ENCODE results near the gene GRIK1.
A peak's percentile ranks its signal among the peaks of the same experiment; 100 is the strongest.

GRIK1 gene

DNA sequence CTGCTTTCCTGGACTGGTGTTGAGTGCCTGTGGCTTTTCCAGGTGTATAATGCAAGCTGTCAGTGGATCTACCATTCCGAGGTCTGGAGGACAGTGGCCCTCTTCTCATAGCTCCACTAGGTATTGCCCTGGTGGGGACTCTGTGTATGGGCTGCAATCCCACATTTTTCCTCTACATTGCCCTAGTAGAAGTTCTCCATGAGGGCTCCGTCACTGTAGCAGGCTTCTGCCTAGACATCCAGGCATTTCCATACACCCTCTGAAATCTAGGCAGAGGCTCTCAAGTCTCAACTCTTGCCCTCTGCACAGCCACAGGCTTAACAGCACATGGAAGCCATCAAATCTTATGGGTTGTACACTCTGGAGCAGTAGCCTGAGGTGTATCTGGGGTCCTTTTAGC is 107.6 kb downstream of the GRIK1 start:
- H3K27ac ChIP-seq (ENCODE audit: poor library complexity, severe bottlenecking): no peak overlapping the region
- no peak overlapping the region for H3K4me3 ChIP-seq (ENCODE audit: severe bottlenecking)
- H3K4me1 ChIP-seq (ENCODE audit: insufficient read depth, poor library complexity, severe bottlenecking): no peaks in the 10 kb centered on the region
- no peak for ATAC-seq (ENCODE audit: low read depth)
- peaks cover 2% of the 10 kb centered on the region for H3K27me3 ChIP-seq (ENCODE audit: insufficient read depth, poor library complexity, severe bottlenecking)
- TF ChIP-seq, protein P1, sequence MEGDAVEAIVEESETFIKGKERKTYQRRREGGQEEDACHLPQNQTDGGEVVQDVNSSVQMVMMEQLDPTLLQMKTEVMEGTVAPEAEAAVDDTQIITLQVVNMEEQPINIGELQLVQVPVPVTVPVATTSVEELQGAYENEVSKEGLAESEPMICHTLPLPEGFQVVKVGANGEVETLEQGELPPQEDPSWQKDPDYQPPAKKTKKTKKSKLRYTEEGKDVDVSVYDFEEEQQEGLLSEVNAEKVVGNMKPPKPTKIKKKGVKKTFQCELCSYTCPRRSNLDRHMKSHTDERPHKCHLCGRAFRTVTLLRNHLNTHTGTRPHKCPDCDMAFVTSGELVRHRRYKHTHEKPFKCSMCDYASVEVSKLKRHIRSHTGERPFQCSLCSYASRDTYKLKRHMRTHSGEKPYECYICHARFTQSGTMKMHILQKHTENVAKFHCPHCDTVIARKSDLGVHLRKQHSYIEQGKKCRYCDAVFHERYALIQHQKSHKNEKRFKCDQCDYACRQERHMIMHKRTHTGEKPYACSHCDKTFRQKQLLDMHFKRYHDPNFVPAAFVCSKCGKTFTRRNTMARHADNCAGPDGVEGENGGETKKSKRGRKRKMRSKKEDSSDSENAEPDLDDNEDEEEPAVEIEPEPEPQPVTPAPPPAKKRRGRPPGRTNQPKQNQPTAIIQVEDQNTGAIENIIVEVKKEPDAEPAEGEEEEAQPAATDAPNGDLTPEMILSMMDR (IDR thresholded peaks at IDR 0.05; ENCODE audit: poor library complexity, severe bottlenecking): no peak
- H3K36me3 ChIP-seq (ENCODE audit: low read depth): no peaks in the 10 kb centered on the region
- DNase-seq (ENCODE audit: low spot score): no peak
- H3K9me3 ChIP-seq (ENCODE audit: severe bottlenecking): no peaks in the 10 kb centered on the region

DNA sequence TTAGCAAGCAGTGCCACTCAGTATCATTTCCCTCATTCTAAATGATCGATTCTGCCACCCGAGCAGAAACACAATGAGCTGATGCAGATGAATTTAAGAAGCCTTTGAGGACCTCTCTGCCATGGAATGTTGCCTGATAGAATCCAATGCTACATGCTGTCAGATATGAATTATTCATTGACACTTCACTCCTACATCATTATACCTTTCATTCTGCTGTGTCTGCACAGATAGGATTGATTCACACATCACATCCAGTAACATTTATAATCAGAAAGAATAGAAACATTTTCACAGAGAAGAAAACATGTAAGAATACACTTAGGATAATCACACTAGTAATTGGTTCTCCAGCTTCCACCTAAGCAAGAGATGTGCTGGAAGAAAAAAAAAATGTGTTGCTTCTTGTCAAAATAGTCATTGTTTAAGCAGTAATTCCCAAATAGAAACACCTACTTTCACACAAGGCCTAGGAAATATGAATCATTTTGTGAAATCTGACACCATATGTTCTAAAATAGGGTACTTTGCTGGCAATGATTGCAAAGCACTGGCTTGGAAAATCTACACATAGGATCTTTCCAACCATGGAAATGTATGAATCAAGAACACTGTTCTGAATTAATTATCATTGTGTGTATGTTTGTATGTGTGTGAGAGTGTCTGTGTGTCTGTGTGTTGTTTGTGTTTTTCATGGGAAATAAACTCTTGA is 110.1 kb downstream of the GRIK1 start:
- Histone ChIP-seq H3K27ac (ENCODE audit: poor library complexity, severe bottlenecking) (no peak overlapping the region), H3K27me3 (ENCODE audit: insufficient read depth, poor library complexity, severe bottlenecking) (no peaks in the 10 kb centered on the region), H3K9me3 (ENCODE audit: severe bottlenecking) (no peaks in the 10 kb centered on the region), H3K4me1 (ENCODE audit: insufficient read depth, poor library complexity, severe bottlenecking) (no peaks in the 10 kb centered on the region), H3K36me3 (ENCODE audit: low read depth) (no peaks in the 10 kb centered on the region), H3K4me3 (ENCODE audit: severe bottlenecking) (no peak overlapping the region)
- DNase-seq (ENCODE audit: low spot score) (no peak), ATAC-seq (ENCODE audit: low read depth) (peak; percentile 66; the same call in 2 of the 3 replicates)
- TF ChIP-seq, protein P1 (IDR thresholded peaks at IDR 0.05; ENCODE audit: poor library complexity, severe bottlenecking): no peak

DNA sequence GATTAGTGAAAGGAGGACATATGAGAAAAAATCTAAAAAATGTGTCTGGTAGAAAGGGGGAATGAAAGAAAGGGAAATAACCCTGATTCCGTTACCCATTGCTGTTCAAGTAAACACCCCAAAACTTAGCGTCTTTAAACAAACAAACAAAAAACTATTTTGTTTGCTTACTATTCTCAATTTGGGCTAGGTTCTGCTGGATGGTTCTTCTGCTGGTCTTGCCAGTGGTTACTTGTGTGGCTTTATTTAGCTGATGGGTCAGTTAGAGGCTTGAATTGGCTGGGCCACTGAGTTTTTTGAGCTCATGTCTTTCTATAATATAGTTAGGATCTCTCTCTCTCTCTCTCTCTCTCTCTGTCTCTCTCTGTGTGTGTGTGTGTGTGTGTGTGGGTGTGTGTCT is 112.1 kb downstream of the GRIK1 start:
- no peaks in the 10 kb centered on the region for H3K9me3 ChIP-seq (ENCODE audit: severe bottlenecking)
- no peak overlapping the region for H3K27ac ChIP-seq (ENCODE audit: poor library complexity, severe bottlenecking)
- H3K4me3 ChIP-seq (ENCODE audit: severe bottlenecking): no peak overlapping the region
- DNase-seq (ENCODE audit: low spot score): no peak
- no peak for ATAC-seq (ENCODE audit: low read depth)
- TF ChIP-seq, protein P1 (IDR thresholded peaks at IDR 0.05; ENCODE audit: poor library complexity, severe bottlenecking): no peak
- H3K36me3 ChIP-seq (ENCODE audit: low read depth): no peaks in the 10 kb centered on the region
- H3K27me3 ChIP-seq (ENCODE audit: insufficient read depth, poor library complexity, severe bottlenecking): no peaks in the 10 kb centered on the region
- H3K4me1 ChIP-seq (ENCODE audit: insufficient read depth, poor library complexity, severe bottlenecking): no peaks in the 10 kb centered on the region

DNA sequence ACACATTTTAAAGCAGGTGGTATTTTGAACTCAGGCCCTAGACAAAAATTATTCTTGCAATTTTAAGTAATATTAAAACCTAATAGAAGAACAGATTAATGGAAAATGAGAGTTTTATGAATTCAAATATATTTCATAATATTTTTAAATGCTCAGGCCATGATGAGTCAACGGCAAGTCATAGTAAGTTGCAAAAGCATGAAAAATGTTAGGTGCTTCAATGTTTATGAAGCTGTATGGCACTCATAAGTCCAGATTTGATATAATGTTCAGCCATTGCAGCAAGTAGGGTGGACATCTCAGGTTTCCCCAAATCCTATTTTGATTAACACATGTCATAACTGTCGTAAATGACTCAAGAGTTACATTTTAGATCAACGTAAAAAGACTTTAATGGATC is 112.6 kb downstream of the GRIK1 start:
- H3K4me3 ChIP-seq (ENCODE audit: severe bottlenecking): no peak overlapping the region

DNA sequence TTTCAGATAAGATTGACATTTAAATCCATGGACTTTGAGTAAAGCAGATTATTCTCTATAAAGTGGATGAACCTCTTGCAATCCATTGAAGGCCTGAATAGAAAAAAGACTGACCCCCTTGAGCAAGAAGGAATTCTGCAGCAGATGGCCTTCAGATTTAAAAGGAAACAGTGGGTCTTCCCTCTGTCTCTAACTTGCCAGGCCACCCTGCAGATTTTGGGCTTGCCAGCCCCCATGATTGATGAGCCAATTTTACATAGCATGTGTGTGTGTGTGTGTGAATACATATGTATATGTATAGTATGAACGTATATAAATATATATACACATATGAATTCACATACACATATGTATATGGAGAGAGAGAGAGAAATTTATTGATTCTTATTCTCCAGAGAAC is 113.4 kb downstream of the GRIK1 start:
- Histone ChIP-seq H3K4me3 (ENCODE audit: severe bottlenecking) (no peak overlapping the region), H3K27ac (ENCODE audit: poor library complexity, severe bottlenecking) (no peak overlapping the region), H3K4me1 (ENCODE audit: insufficient read depth, poor library complexity, severe bottlenecking) (no peaks in the 10 kb centered on the region), H3K9me3 (ENCODE audit: severe bottlenecking) (no peaks in the 10 kb centered on the region), H3K36me3 (ENCODE audit: low read depth) (no peaks in the 10 kb centered on the region), H3K27me3 (ENCODE audit: insufficient read depth, poor library complexity, severe bottlenecking) (no peaks in the 10 kb centered on the region)
- no peak for ATAC-seq (ENCODE audit: low read depth)
- DNase-seq (ENCODE audit: low spot score): no peak
- TF ChIP-seq, protein P1 (IDR thresholded peaks at IDR 0.05; ENCODE audit: poor library complexity, severe bottlenecking): no peak

More for the DNA sequence above, 112.6 kb downstream of the GRIK1 start:
- TF ChIP-seq, protein P1 (IDR thresholded peaks at IDR 0.05; ENCODE audit: poor library complexity, severe bottlenecking): no peak
- Histone ChIP-seq H3K36me3 (ENCODE audit: low read depth) (no peaks in the 10 kb centered on the region), H3K27me3 (ENCODE audit: insufficient read depth, poor library complexity, severe bottlenecking) (no peaks in the 10 kb centered on the region), H3K4me1 (ENCODE audit: insufficient read depth, poor library complexity, severe bottlenecking) (no peaks in the 10 kb centered on the region), H3K9me3 (ENCODE audit: severe bottlenecking) (no peaks in the 10 kb centered on the region), H3K27ac (ENCODE audit: poor library complexity, severe bottlenecking) (no peak overlapping the region)
- no peak for DNase-seq (ENCODE audit: low spot score)
- ATAC-seq (ENCODE audit: low read depth): peak; percentile 53; the same call in 2 of the 3 replicates
